Activated CD4-positive, alpha-beta T cell treated with anti-CD3 and anti-CD28 coated beads for 36 hours (primary cell): ENCODE data around the gene HDAC4. TPM values are rescaled to one million over a fixed set of nuclear protein-coding genes. Genes with fewer than 3 reads are reported as not detected.
A peak's percentile ranks its signal among the peaks of the same experiment; 100 is the strongest.

Experiments used
- ATAC-seq: fragments of 200-7000 bp; cut with Tn5 transposase; one replicate; pipeline ENCODE4 v1.10.0; 2021; ENCODE audit warnings: mild to moderate bottlenecking, moderate library complexity
- CTCF ChIA-PET: fragments of 350-600 bp; sonication (Branson Sonifier 250); formaldehyde crosslinking; loops from one replicate; lab custom pipeline; 2021; ENCODE audit warnings: antibody characterized with exemption; lab: Charles Lee
- POLR2A ChIA-PET: fragments of 350-600 bp; sonication (Branson Sonifier 250); formaldehyde crosslinking; loops from one replicate; lab custom pipeline; 2021; ENCODE audit warnings: antibody characterized with exemption, inconsistent platforms; lab: Charles Lee
- DNase-seq: peaks from one replicate; pipeline ENCODE4 v3.0.0-alpha.2; 2020
- H3K27ac Mint-ChIP-seq: one replicate; pipeline ENCODE4 v1.8.0; 2021; ENCODE audit warnings: mixed read lengths
- H3K27me3 Mint-ChIP-seq: one replicate; pipeline ENCODE4 v1.8.0; 2021; ENCODE audit warnings: mixed read lengths
- H3K36me3 Mint-ChIP-seq: one replicate; pipeline ENCODE4 v1.8.0; 2021; ENCODE audit warnings: low read depth, mixed read lengths
- H3K4me1 Mint-ChIP-seq: one replicate; pipeline ENCODE4 v1.8.0; 2021; ENCODE audit warnings: mixed read lengths
- H3K4me3 Mint-ChIP-seq: one replicate; pipeline ENCODE4 v1.8.0; 2021; ENCODE audit warnings: mild to moderate bottlenecking, moderate library complexity, mixed read lengths
- H3K9me3 Mint-ChIP-seq: one replicate; pipeline ENCODE4 v1.8.0; 2021; ENCODE audit warnings: low read depth, mixed read lengths
- intact Hi-C, 2 experiments: fragments of 100-400 bp; cut with DNase I in 1 of 2; cut with micrococcal nuclease in 1 of 2; formaldehyde crosslinking; loops; one replicate each; pipeline versions ENCODE4 v1.14.2 to v1.15.1; 2022 to 2024; cut with DNase I, micrococcal nuclease
- total RNA-seq, 2 experiments: library from RNA; stranded (reverse); gene quantifications; one replicate each; pipeline ENCODE4 v1.2.3, GENCODE V29; 2021

HDAC4 gene
- total RNA-seq, 2 experiments from 2014 or later: 25.4 to 30.4 TPM

DNA sequence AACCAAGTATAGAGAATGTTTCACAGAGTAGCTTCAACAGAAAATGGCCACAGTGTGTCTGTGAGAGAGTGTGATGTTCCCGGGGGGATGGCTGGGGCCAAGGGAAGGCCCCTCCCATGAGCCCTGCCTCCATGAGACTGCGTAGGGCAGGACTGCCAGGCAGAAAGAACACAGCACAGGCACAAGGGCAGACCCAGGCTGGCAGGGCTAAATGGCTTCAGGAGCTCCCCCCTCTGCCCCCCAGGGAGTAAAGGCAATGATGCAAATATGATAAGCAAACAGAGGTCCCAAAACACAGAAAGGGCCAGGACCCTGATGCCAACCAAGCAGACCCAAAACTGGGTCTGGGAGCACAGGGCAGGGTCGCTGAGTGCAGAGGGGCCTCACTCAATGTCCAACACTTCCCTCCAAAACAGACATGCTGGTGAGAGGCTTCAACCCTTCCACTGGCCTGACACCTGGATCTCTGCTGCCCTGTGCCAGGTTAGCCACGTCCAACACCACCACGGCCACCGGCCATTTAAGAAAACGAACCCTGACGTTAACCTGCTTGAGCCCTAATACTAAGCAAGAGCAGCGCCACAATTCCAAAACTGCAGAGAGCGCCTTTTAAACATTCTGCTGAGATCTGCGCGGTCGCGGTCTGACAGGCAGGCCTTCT is 90.3 kb downstream of the HDAC4 start:
- Mint-ChIP-seq H3K4me1 (peaks cover 9% of the 10 kb centered on the region), H3K9me3 (peaks cover 11% of the 10 kb centered on the region), H3K36me3 (peaks cover 16% of the 10 kb centered on the region), H3K27ac (no peak overlapping the region), H3K4me3 (no peak overlapping the region), H3K27me3 (no peaks in the 10 kb centered on the region)
- DNase-seq (peak; percentile 2), ATAC-seq (no peak)
- ChIA-PET CTCF (no interaction called here), POLR2A (no interaction called here)
- intact Hi-C loops: no loop called here

DNA sequence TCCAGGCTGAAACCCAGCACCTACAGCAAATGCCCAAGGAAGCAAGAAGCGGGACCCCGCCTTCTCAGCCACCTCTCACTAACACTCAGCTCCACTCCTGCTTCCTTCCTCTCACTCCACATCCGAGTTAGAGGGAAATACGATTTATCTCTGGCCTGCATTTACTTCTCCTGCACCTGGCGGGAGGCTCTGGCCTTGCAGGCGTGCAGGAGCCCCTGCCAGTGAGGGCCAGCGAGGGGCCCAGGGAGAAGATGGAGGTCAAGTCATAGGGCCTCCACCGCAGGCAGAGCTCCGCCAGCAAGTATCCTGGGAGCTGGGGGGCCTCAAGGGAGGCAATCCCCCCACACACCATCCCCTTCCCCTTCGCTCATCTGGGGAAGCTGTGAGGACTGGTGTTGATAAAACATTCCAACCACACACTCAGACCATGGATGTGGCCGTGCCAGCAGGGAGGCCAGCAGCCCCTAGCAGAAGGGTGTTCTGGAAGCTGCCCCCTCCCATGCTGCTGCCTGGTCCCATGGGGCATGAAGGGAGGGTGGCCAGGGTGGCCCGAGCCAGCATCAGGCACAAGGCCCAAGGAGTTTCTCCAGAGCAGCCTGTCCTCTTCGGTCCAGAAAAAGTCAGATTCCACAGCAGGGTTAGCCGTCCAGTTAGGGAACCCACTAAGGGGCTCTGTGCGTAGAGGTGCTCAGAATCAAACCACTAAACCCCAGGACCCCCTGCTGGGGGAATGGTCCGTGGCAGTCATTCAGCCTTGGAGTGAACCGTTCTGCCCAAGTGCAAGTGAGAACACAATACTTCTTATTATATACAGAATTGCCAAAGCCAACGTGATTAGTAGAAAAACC is 91.2 kb downstream of the HDAC4 start:
- ChIA-PET POLR2A (no interaction called here), CTCF (no interaction called here)
- peaks cover 8% of the 10 kb centered on the region for H3K36me3 Mint-ChIP-seq
- H3K9me3 Mint-ChIP-seq: peaks cover 5% of the 10 kb centered on the region
- intact Hi-C loops: no loop called here
- no peak overlapping the region for H3K4me3 Mint-ChIP-seq
- H3K4me1 Mint-ChIP-seq: peaks cover 8% of the 10 kb centered on the region
- no peaks in the 10 kb centered on the region for H3K27me3 Mint-ChIP-seq
- H3K27ac Mint-ChIP-seq: no peak overlapping the region
- DNase-seq: peak; percentile 3
- ATAC-seq: no peak

DNA sequence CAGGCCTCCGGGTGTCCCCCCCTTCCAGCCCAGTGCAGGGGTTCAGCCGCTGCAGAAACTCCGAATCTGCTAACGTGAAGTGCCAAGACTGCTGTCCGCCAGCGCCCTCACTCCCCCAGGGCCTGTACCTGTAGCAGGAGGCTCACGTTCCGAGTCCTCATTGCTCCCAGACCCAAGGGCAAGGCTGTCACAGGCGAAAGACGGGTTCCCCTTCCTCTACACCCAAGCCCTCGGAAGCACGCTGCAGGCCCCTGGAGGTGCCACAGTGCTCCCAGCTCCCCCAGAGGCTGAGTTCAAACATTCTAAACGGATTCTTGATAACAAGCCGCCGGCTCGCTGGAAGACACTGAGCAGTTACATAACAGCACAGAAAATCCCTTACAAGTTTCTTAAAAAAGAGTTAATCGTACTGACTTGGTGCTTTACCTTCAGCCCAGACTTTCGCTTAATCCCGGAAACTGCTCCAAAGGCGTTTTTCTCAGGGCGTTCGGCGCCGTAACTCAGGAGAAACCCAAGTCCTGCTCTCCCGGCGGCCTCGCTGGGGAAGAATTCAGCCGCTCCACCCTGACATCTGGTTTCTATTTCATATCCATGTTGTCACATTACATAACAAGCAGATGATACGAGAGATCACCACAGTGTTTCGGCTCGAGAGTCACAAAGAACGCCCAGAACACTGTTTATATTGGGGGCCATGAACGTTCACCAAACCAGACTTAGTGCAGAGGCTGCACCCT is 92.0 kb downstream of the HDAC4 start:
- peaks cover 1% of the 10 kb centered on the region for H3K36me3 Mint-ChIP-seq
- no peak for ATAC-seq

DNA sequence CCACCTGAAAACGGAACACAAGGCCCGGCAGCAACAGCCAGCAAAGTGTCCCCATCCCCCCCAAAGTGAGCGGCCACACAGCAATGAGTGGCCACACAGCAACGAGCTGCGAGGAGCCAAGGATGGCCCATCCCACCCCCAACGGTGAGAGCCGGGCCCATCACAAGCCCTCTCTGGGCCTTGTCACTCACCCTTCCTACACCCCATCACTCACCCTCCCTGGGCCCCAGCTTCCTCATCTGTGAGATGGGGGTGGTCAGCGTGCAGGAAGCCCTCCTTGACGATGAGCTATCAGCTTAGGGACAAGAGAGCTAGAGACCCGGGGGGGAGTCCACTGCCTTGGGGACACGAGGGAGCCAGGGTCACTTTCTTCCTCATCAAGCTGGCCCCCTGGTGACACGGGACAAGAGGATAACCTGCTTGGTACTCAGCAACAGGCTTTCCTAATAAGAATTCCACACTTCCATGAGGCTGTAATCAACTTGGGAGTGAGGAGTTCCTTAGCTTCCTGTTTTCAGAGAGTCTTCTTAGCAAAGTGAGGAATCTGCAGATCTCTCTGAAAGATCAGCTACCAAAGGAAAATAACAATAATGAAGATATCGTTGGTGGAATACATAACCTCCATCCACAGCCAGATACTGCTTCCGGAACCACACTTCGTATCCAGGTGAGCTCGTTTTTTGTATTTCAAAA is 92.8 kb downstream of the HDAC4 start:
- Mint-ChIP-seq H3K36me3 (peaks cover 1% of the 10 kb centered on the region), H3K27me3 (peaks cover 2% of the 10 kb centered on the region), H3K27ac (no peak overlapping the region), H3K9me3 (no peaks in the 10 kb centered on the region), H3K4me3 (no peak overlapping the region), H3K4me1 (peaks cover 23% of the 10 kb centered on the region)
- ChIA-PET CTCF (interaction anchor here (1.0 kb wide), 1 partner anchor 9 kb away, joined by 4 read pairs; no protein-coding TSS in a partner anchor), POLR2A (no interaction called here)
- intact Hi-C loops: no loop called here
- ATAC-seq (no peak), DNase-seq (no peak)

More for the DNA sequence above, 92.0 kb downstream of the HDAC4 start:
- POLR2A ChIA-PET: no interaction called here
- Mint-ChIP-seq H3K27ac (no peak overlapping the region), H3K9me3 (no peaks in the 10 kb centered on the region), H3K4me1 (peaks cover 15% of the 10 kb centered on the region), H3K27me3 (no peaks in the 10 kb centered on the region), H3K4me3 (no peak overlapping the region)
- peak; percentile 4 for DNase-seq
- CTCF ChIA-PET: interaction anchor here (1.0 kb wide), 1 partner anchor 8 kb away, joined by 4 read pairs; no protein-coding TSS in a partner anchor
- intact Hi-C loops: no loop called here

DNA sequence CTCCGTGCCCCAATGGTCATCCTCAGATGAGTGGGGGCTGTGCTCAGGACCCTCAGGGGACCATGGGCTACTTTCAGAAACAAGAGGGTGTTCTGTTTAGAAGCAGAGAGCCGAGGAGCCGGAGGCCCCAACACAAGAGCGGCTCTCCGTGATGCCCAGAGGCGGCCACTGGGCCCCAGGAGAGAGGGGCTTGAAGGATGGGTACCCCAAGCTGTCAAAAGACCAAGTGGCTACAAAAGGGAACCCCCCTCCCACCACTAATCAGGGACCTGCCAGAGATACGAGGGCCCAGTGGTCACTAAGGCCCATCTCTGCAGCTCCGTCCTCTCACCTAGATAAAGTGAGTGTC is 93.6 kb downstream of the HDAC4 start:
- Mint-ChIP-seq H3K27me3 (peaks cover 2% of the 10 kb centered on the region), H3K9me3 (no peaks in the 10 kb centered on the region), H3K27ac (no peak overlapping the region), H3K36me3 (peaks cover 1% of the 10 kb centered on the region), H3K4me3 (no peak overlapping the region), H3K4me1 (peaks cover 28% of the 10 kb centered on the region)
- ATAC-seq: no peak
- no peak for DNase-seq
- ChIA-PET POLR2A (no interaction called here), CTCF (no interaction called here)
- intact Hi-C loops: no loop called here

DNA sequence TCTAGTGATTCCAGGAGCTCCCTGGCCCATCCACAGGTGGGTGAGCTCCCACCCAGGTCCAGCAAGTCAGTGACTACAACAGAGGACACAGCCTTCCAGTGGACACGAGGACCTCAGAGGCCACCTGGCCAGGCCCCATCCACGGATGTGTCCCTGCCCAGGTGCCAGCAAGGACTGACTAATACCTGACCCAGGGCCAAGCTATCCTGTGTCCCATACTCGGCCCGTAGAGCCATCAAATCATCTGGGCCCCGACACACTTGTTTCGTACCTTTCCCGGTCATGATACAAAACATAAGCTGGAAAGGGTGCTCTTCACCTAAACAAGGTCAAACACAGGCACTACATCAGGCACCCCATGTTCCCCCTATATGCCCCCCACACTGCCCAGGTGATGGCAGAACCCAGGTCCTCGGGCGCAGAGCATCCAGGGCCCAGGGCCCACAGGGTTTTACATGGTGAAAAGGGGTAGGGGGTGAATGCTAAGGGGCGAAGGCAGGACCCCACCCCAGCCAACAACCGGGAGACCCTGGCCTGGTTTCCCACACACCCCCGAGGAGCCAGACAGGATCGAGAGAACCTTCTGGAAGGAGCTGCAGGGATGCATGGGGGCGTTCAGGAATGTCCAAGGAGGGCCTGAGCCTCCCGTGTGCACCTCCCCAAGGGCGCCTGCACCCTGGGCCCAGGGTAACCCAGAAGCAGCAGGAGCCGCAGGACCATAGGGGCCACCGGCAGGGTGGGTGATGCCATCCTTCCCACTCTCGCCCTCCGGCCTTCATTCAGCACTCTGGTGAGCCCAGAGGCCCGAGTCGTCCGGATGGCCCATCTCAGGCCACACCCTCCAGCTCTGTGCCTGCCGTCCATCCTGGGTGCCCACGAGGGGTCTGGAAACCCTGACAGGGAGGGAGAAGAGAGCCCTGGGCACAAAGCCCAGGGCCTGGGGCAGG is 94.3 kb downstream of the HDAC4 start:
- Mint-ChIP-seq H3K9me3 (no peaks in the 10 kb centered on the region), H3K4me3 (no peak overlapping the region), H3K27me3 (peaks cover 2% of the 10 kb centered on the region), H3K27ac (no peak overlapping the region), H3K4me1 (peaks cover 32% of the 10 kb centered on the region), H3K36me3 (peaks cover 1% of the 10 kb centered on the region)
- intact Hi-C loops: no loop called here
- DNase-seq (no peak), ATAC-seq (no peak)
- ChIA-PET POLR2A (interaction anchor here (0.6 kb wide), 1 partner anchor 31 kb away, joined by 3 read pairs; no protein-coding TSS in a partner anchor), CTCF (interaction anchor here (1.1 to 2.4 kb wide), 2 partner anchors 10 to 21 kb away, joined by 3 to 6 read pairs; no protein-coding TSS in a partner anchor)

DNA sequence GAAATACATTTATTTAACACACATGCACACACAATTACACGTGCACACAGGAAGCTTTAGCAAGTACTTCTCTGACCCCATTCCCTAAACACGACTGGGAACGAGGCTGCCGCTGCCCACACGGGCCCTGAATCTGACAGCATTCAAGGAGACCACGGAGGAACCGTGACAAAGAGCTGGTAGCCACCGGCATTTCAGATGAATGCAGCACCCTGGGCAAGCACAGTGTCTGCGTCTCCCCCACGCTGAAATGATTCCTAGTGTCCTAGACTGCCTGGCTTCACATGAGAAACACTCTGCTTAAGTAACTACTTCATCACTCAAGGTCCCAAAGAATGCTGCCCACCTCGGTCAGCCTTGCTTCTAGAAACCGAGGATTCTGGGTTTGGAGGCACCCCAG is 95.0 kb downstream of the HDAC4 start:
- no peak overlapping the region for H3K27ac Mint-ChIP-seq
- H3K4me3 Mint-ChIP-seq: no peak overlapping the region
- DNase-seq (no peak), ATAC-seq (no peak)
- intact Hi-C loops: loop anchor here in 1 of 2 experiments (2.0 kb wide), 1 partner anchor 17 kb away; no protein-coding TSS in a partner anchor
- POLR2A ChIA-PET: no interaction called here
- H3K36me3 Mint-ChIP-seq: peaks cover 1% of the 10 kb centered on the region
- H3K9me3 Mint-ChIP-seq: no peaks in the 10 kb centered on the region
- peaks cover 32% of the 10 kb centered on the region for H3K4me1 Mint-ChIP-seq
- CTCF ChIA-PET: interaction anchor here (1.1 to 2.4 kb wide), 2 partner anchors 11 to 20 kb away, joined by 3 to 6 read pairs; no protein-coding TSS in a partner anchor
- peaks cover 2% of the 10 kb centered on the region for H3K27me3 Mint-ChIP-seq

DNA sequence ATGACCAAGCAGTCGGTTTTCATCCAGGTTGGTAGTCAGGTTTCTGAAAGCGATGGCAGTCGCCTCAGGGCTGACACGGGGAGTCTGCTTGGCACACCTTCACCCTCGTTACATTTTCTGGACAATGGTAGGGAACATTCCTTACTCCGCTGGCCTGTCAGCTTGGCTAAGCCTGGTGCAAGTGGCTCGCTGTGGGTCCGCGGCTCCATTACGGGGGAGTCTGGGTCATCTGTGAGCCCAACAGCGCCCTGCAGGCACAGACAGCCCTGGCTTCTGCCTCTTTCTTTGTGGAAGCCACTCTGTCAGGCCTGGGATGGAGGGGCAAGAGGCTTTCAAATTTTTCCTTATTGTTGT is 95.6 kb downstream of the HDAC4 start:
- ATAC-seq (no peak), DNase-seq (no peak)
- H3K9me3 Mint-ChIP-seq: no peaks in the 10 kb centered on the region
- H3K36me3 Mint-ChIP-seq: peaks cover 1% of the 10 kb centered on the region
- ChIA-PET CTCF (interaction anchor here (0.6 to 2.4 kb wide), 4 partner anchors 14 to 60 kb away, joined by 3 to 6 read pairs (median 4); no protein-coding TSS in a partner anchor), POLR2A (no interaction called here)
- H3K27me3 Mint-ChIP-seq: peaks cover 2% of the 10 kb centered on the region
- peaks cover 32% of the 10 kb centered on the region for H3K4me1 Mint-ChIP-seq
- no peak overlapping the region for H3K27ac Mint-ChIP-seq
- no peak overlapping the region for H3K4me3 Mint-ChIP-seq
- intact Hi-C loops: loop anchor here in 1 of 2 experiments (2.0 kb wide), 1 partner anchor 16 kb away; no protein-coding TSS in a partner anchor

DNA sequence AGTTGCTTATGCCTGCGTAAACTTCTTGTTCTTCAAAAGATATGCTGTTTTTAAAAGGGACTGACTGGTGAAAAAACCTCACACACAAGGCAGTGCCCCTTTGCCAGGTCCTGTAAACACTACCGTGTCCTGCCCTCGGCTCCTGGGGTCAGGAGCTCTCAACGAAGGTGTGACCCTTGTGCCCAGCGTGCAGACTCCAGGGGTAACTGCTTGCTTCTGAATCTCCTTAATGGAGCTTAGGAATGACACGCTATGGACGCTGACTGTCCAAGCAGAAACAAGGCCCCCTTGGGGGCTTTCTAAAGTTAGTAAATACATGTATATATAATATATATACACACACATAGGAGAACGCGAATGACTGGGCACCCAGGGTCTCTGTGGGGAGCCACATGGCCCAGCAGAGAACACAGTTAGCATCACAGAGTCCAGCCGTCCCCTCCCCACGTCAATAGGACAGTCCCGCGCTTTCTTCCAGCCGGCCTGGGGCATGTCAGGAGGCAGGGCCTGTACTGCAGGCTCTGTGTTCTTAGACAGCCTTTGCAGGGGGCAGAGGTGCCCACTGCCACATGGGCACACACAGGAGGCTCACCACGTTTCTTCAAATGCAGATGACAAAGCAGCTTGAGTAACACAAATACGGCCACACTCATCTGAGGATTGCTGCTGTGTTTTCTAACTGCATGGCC is 96.1 kb downstream of the HDAC4 start:
- Mint-ChIP-seq H3K27me3 (peaks cover 2% of the 10 kb centered on the region), H3K4me3 (no peak overlapping the region), H3K27ac (no peak overlapping the region), H3K9me3 (no peaks in the 10 kb centered on the region), H3K4me1 (peaks cover 32% of the 10 kb centered on the region), H3K36me3 (peaks cover 1% of the 10 kb centered on the region)
- no peak for DNase-seq
- POLR2A ChIA-PET: interaction anchor here (0.8 to 1.9 kb wide), 5 partner anchors 10 to 96 kb away, joined by 3 to 5 read pairs (median 4); partner anchors contain the start of gene HDAC4
- CTCF ChIA-PET: interaction anchor here (0.5 to 2.4 kb wide), 9 partner anchors 10 to 60 kb away, joined by 3 to 16 read pairs (median 4); no protein-coding TSS in a partner anchor
- intact Hi-C loops: loop anchor here (1.0 to 2.0 kb wide), 2 partner anchors 16 to 29 kb away; no protein-coding TSS in a partner anchor
- no peak for ATAC-seq
